ENCODE data around the gene ALDH16A1. TPM values are rescaled to one million over a fixed set of nuclear protein-coding genes. Genes with fewer than 3 reads are reported as not detected.
A peak's percentile ranks its signal among the peaks of the same experiment; 100 is the strongest.

ALDH16A1 gene
- total and polyA plus RNA-seq, 2 donors (not counting 1 experiment from before 2014, with no cell fraction given), result 65.8 to 105 TPM

- Histone ChIP-seq H3K27ac (ENCODE audit: low read length in 2 of 2) (no peak overlapping the region), H3K4me2 (replicated peaks; ENCODE audit: low read depth, low read length, poor library complexity, severe bottlenecking) (no peak overlapping the region), H3K79me2 (ENCODE audit: control insufficient read depth, insufficient read depth, low read length) (no peaks in the 10 kb centered on the region), H3K4me1 (ENCODE audit: control insufficient read depth in 2 of 2, insufficient read depth in 2 of 2, low read length in 2 of 2) (peaks cover 67 to 70% of the 10 kb centered on the region in 2 donors), H3K9me3 (ENCODE audit: control extremely low read depth in 1 of 3, control insufficient read depth in 2 of 3, insufficient read depth in 1 of 3, low read length in 2 of 3) (peaks cover 0 to 50% (median 0%) of the 10 kb centered on the region in 3 donors), H3K36me3 (replicated peaks in 1 of 2; ENCODE audit: control extremely low read depth in 1 of 2, control insufficient read depth in 1 of 2, extremely low read depth in 1 of 2, insufficient read depth in 2 of 2, low read length in 1 of 2) (no peaks in the 10 kb centered on the region), H2AFZ (ENCODE audit: insufficient read depth, low read depth, low read length, poor library complexity, severe bottlenecking) (no peak overlapping the region), H4K20me1 (ENCODE audit: control insufficient read depth, insufficient read depth, low read length, poor library complexity, severe bottlenecking) (no peaks in the 10 kb centered on the region), H3K27me3 (replicated peaks in 1 of 4; ENCODE audit: control extremely low read depth in 1 of 4, control insufficient read depth in 3 of 4, insufficient read depth in 4 of 4, low read length in 3 of 4) (peaks cover 0 to 98% (median 84%) of the 10 kb centered on the region in 4 experiments), H3K4me3 (ENCODE audit: control extremely low read depth in 1 of 5, extremely low read depth in 1 of 5, insufficient read depth in 1 of 5, low read depth in 2 of 5, low read length in 4 of 5) (no peak overlapping the region), H3K9ac (ENCODE audit: low read length) (no peak overlapping the region)
- intact Hi-C loops (cut with micrococcal nuclease), result loop anchor here (2.0 kb wide), 1 partner anchor 15 kb away; no protein-coding TSS in a partner anchor
- peak overlapping the region; percentile 36 for H3K4me3 Mint-ChIP-seq
- WGBS (ENCODE audit: insufficient coverage), result 17% methylated on average over 2 of the region's 3 CpGs
- H3K27me3 Mint-ChIP-seq, result peaks cover 89% of the 10 kb centered on the region
- no peak overlapping the region for H3K27ac Mint-ChIP-seq
- POLR2A ChIA-PET, result interaction anchor here (0.6 to 1.0 kb wide), 2 partner anchors 16 to 21 kb away, joined by 3 read pairs; no protein-coding TSS in a partner anchor
- TF ChIP-seq EZH2 (IDR thresholded peaks at IDR 0.05; ENCODE audit: borderline replicate concordance, insufficient read depth, low read depth, low read length, poor library complexity, severe bottlenecking), result no peak
- TF ChIP-seq, protein P1, sequence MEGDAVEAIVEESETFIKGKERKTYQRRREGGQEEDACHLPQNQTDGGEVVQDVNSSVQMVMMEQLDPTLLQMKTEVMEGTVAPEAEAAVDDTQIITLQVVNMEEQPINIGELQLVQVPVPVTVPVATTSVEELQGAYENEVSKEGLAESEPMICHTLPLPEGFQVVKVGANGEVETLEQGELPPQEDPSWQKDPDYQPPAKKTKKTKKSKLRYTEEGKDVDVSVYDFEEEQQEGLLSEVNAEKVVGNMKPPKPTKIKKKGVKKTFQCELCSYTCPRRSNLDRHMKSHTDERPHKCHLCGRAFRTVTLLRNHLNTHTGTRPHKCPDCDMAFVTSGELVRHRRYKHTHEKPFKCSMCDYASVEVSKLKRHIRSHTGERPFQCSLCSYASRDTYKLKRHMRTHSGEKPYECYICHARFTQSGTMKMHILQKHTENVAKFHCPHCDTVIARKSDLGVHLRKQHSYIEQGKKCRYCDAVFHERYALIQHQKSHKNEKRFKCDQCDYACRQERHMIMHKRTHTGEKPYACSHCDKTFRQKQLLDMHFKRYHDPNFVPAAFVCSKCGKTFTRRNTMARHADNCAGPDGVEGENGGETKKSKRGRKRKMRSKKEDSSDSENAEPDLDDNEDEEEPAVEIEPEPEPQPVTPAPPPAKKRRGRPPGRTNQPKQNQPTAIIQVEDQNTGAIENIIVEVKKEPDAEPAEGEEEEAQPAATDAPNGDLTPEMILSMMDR (IDR thresholded peaks at IDR 0.05), result no peak
- CTCF ChIA-PET, result interaction anchor here (0.9 to 1.4 kb wide), 2 partner anchors 10 to 32 kb away, joined by 3 read pairs; no protein-coding TSS in a partner anchor
- ATAC-seq (ENCODE audit: low read depth), result no peak
- H3K4me1 Mint-ChIP-seq, result peaks cover 68% of the 10 kb centered on the region
- no peaks in the 10 kb centered on the region for H3K9me3 Mint-ChIP-seq (ENCODE audit: insufficient read depth)
- DNase-seq, result no peak
Measured at GRCh38 chr19:49423985-49424303, 29.1 kb upstream of the ALDH16A1 start.

- no peak for DNase-seq
- no peak for ATAC-seq (ENCODE audit: low read depth)
- H3K27ac Mint-ChIP-seq, result peak within 1 kb of the TSS; percentile 28
Measured at GRCh38 chr19:49425178-49425577, 27.8 kb upstream of the ALDH16A1 start, which contains the start of gene GFY. Gene GFY, plus strand, starts transcription at chr19:49425388. Its CDS starts 1,043 bp downstream, at chr19:49426431.

More at GRCh38 chr19:49425178-49425577, 27.8 kb upstream of the ALDH16A1 start, which contains the start of gene GFY:
- H3K4me3 Mint-ChIP-seq, result peak within 1 kb of the TSS; percentile 52
- ChIA-PET POLR2A (interaction anchor here (0.9 to 1.1 kb wide), 2 partner anchors 9 to 14 kb away, joined by 3 to 4 read pairs; no protein-coding TSS in a partner anchor), CTCF (interaction anchor here (0.7 to 1.4 kb wide), 8 partner anchors 11 to 432 kb away, joined by 3 to 4 read pairs (median 3); partner anchors contain the start of gene GYS1)
- Histone ChIP-seq H3K9ac (ENCODE audit: low read length) (no peak within 1 kb of the TSS), H3K4me2 (replicated peaks; ENCODE audit: low read depth, low read length, poor library complexity, severe bottlenecking) (peak within 1 kb of the TSS; percentile 31), H2AFZ (ENCODE audit: insufficient read depth, low read depth, low read length, poor library complexity, severe bottlenecking) (no peak within 1 kb of the TSS), H3K27me3 (replicated peaks in 1 of 4; ENCODE audit: control extremely low read depth in 1 of 4, control insufficient read depth in 3 of 4, insufficient read depth in 4 of 4, low read length in 3 of 4) (peaks cover 0 to 98% (median 80%) of the 10 kb centered on the region in 4 experiments), H3K4me3 (ENCODE audit: control extremely low read depth in 1 of 5, extremely low read depth in 1 of 5, insufficient read depth in 1 of 5, low read depth in 2 of 5, low read length in 4 of 5) (no peak within 1 kb of the TSS), H4K20me1 (ENCODE audit: control insufficient read depth, insufficient read depth, low read length, poor library complexity, severe bottlenecking) (no peaks in the 10 kb centered on the region), H3K27ac (ENCODE audit: low read length in 2 of 2) (no peak within 1 kb of the TSS), H3K79me2 (ENCODE audit: control insufficient read depth, insufficient read depth, low read length) (no peaks in the 10 kb centered on the region), H3K4me1 (ENCODE audit: control insufficient read depth in 2 of 2, insufficient read depth in 2 of 2, low read length in 2 of 2) (peaks cover 67 to 70% of the 10 kb centered on the region in 2 donors), H3K36me3 (replicated peaks in 1 of 2; ENCODE audit: control extremely low read depth in 1 of 2, control insufficient read depth in 1 of 2, extremely low read depth in 1 of 2, insufficient read depth in 2 of 2, low read length in 1 of 2) (no peaks in the 10 kb centered on the region), H3K9me3 (ENCODE audit: control extremely low read depth in 1 of 3, control insufficient read depth in 2 of 3, insufficient read depth in 1 of 3, low read length in 2 of 3) (peaks cover 0 to 49% (median 0%) of the 10 kb centered on the region in 3 donors)
- H3K9me3 Mint-ChIP-seq (ENCODE audit: insufficient read depth), result no peaks in the 10 kb centered on the region
- peaks cover 68% of the 10 kb centered on the region for H3K4me1 Mint-ChIP-seq
- intact Hi-C loops (cut with micrococcal nuclease), result loop anchor here (2.0 to 5.0 kb wide), 2 partner anchors 16 to 33 kb away; no protein-coding TSS in a partner anchor
- peaks cover 86% of the 10 kb centered on the region for H3K27me3 Mint-ChIP-seq
- TF ChIP-seq EZH2 (IDR thresholded peaks at IDR 0.05; ENCODE audit: borderline replicate concordance, insufficient read depth, low read depth, low read length, poor library complexity, severe bottlenecking), result no peak
- TF ChIP-seq, protein P1 (IDR thresholded peaks at IDR 0.05), result no peak
- 55% methylated on average over 7 of the region's 7 CpGs for WGBS (ENCODE audit: insufficient coverage)

Measured in B cell (primary cell).